Measurements from ENCODE around the gene KRTAP3-2.

GRCh38 chr17:41042953-41043352 lies 43.2 kb upstream of the KRTAP3-2 start:
- TF ChIP-seq CTCF (IDR thresholded peaks at IDR 0.05 in 8 of 11, conservative IDR thresholded peaks at IDR 0.05 in 3 of 11): no peak
- TF ChIP-seq POLR2AphosphoS5 (IDR thresholded peaks at IDR 0.05): no peak
